IMR-90 (cell line): ENCODE data around the gene SCP2D1. TPM values are rescaled to one million over a fixed set of nuclear protein-coding genes. Genes with fewer than 3 reads are reported as not detected.

Source experiments
- ATAC-seq: fragments of 200-7000 bp; cut with Tn5 transposase; 2 replicates; pipeline ENCODE4 v1.9.1; 2020; ENCODE audit warnings: low read depth, mild to moderate bottlenecking, moderate library complexity
- BruUV-seq: library from RNA; stranded (reverse); fragments of 400-500 nt; replicated peaks from 2 replicates; lab custom pipeline; 2021; lab: Mats Ljungman, UMichigan
- CTCF ChIA-PET: fragments of 300-600 bp; formaldehyde crosslinking; extraction: SDS; loops from one replicate; lab custom pipeline; 2021; ENCODE audit warnings: antibody characterized with exemption; lab: Yijun Ruan, JAX
- POLR2A ChIA-PET: fragments of 300-600 bp; sonication (Branson Sonifier 250); formaldehyde crosslinking; loops from one replicate; lab custom pipeline; 2022; ENCODE audit warnings: antibody characterized with exemption; ENCODE audit not compliant: unreplicated experiment; lab: Charles Lee
- DNase-seq: peaks from one replicate; pipeline ENCODE4 v3.0.0; 2013
- H2AFZ ChIP-seq: replicated peaks from 2 replicates; pipeline ENCODE3; 2013; ENCODE audit warnings: low read length, mild to moderate bottlenecking; ENCODE audit not compliant: poor library complexity
- H2AK5ac ChIP-seq: 2 replicates; pipeline ENCODE4 v1.6.1; 2013; ENCODE audit warnings: low read depth, low read length, inconsistent platforms
- H2AK9ac ChIP-seq: replicated peaks from 2 replicates; pipeline ENCODE3; 2013; ENCODE audit warnings: mild to moderate bottlenecking, low read depth, low read length, moderate library complexity; ENCODE audit not compliant: poor library complexity
- H2BK120ac ChIP-seq: 2 replicates; pipeline ENCODE4 v1.6.1; 2013; ENCODE audit warnings: low read depth, low read length, inconsistent platforms
- H2BK15ac ChIP-seq: 3 replicates; pipeline ENCODE4 v1.6.1; 2013; ENCODE audit warnings: low read depth, low read length, inconsistent platforms
- H2BK20ac ChIP-seq: 2 replicates; pipeline ENCODE4 v1.6.1; 2013; ENCODE audit warnings: low read depth, mild to moderate bottlenecking, inconsistent platforms, low read length, moderate library complexity
- H2BK5ac ChIP-seq: 2 replicates; pipeline ENCODE4 v1.6.1; 2013; ENCODE audit warnings: mild to moderate bottlenecking, low read depth, low read length, inconsistent platforms; ENCODE audit not compliant: poor library complexity, severe bottlenecking
- H3K14ac ChIP-seq: replicated peaks from 2 replicates; pipeline ENCODE4 v1.6.1; 2013; ENCODE audit warnings: low read depth, low read length, inconsistent platforms
- H3K18ac ChIP-seq: 2 replicates; pipeline ENCODE4 v1.6.1; 2013; ENCODE audit warnings: low read depth, low read length, control low read depth
- H3K23ac ChIP-seq: 2 replicates; pipeline ENCODE4 v1.6.1; 2013; ENCODE audit warnings: low read depth, low read length, inconsistent platforms
- H3K27ac ChIP-seq: 2 replicates; pipeline ENCODE4 v1.5.1; 2013; ENCODE audit warnings: mild to moderate bottlenecking, control low read depth, low read length; ENCODE audit not compliant: insufficient read depth
- H3K27me3 ChIP-seq: 2 replicates; pipeline ENCODE4 v1.6.1; 2013; ENCODE audit warnings: low read length; ENCODE audit not compliant: control insufficient read depth, insufficient read depth
- H3K36me3 ChIP-seq: 2 replicates; pipeline ENCODE4 v1.6.1; 2013; ENCODE audit warnings: low read length, mixed read lengths; ENCODE audit not compliant: control insufficient read depth, insufficient read depth
- H3K4ac ChIP-seq: 2 replicates; pipeline ENCODE4 v1.6.1; 2013; ENCODE audit warnings: low read depth, low read length, inconsistent platforms
- H3K4me1 ChIP-seq: 2 replicates; pipeline ENCODE4 v1.6.1; 2013; ENCODE audit warnings: low read length, mixed read lengths; ENCODE audit not compliant: control insufficient read depth, insufficient read depth
- H3K4me2 ChIP-seq: 2 replicates; pipeline ENCODE4 v1.6.1; 2013; ENCODE audit warnings: low read depth, mild to moderate bottlenecking, control low read depth, low read length, moderate library complexity
- H3K4me3 ChIP-seq: 2 replicates; pipeline ENCODE4 v1.5.1; 2013; ENCODE audit warnings: low read depth, mild to moderate bottlenecking, control low read depth, low read length, moderate library complexity; ENCODE audit not compliant: insufficient read depth
- H3K56ac ChIP-seq: 2 replicates; pipeline ENCODE4 v1.6.1; 2013; ENCODE audit warnings: low read length, inconsistent platforms; ENCODE audit not compliant: insufficient read depth; ENCODE audit errors: extremely low read depth
- H3K79me1 ChIP-seq, 2 experiments: 2 replicates each; pipeline ENCODE4 v1.6.1; 2013; ENCODE audit warnings: low read length in 2 of 2, inconsistent platforms in 1 of 2, low read depth in 1 of 2
- H3K9ac ChIP-seq: 2 replicates; pipeline ENCODE4 v1.6.1; 2013; ENCODE audit warnings: low read depth, low read length, control low read depth
- H3K9me1 ChIP-seq: 2 replicates; pipeline ENCODE4 v1.6.1; 2013; ENCODE audit warnings: low read length, inconsistent platforms; ENCODE audit not compliant: insufficient read depth
- H3K9me3 ChIP-seq: 2 replicates; pipeline ENCODE4 v1.6.1; 2013; ENCODE audit warnings: low read length; ENCODE audit not compliant: control insufficient read depth, insufficient read depth
- H4K20me1 ChIP-seq: 2 replicates; pipeline ENCODE4 v1.6.1; 2013; ENCODE audit warnings: low read length, inconsistent platforms; ENCODE audit not compliant: insufficient read depth
- H4K5ac ChIP-seq: 2 replicates; pipeline ENCODE4 v1.6.1; 2013; ENCODE audit warnings: mild to moderate bottlenecking, low read depth, low read length, control low read depth
- H4K8ac ChIP-seq, 2 experiments: 2 replicates each; pipeline ENCODE4 v1.6.1; 2013; ENCODE audit warnings: low read depth in 2 of 2, low read length in 2 of 2, control low read depth in 1 of 2, inconsistent platforms in 1 of 2
- H4K91ac ChIP-seq: 2 replicates; pipeline ENCODE4 v1.6.1; 2013; ENCODE audit warnings: low read depth, low read length, inconsistent platforms; ENCODE audit not compliant: insufficient read depth
- CHD1 ChIP-seq: IDR thresholded peaks from 2 replicates; pipeline ENCODE4 v1.6.1; 2012; ENCODE audit warnings: low read depth, low read length, improper control_type of control experiment
- FOS ChIP-seq: fragments of 150-350 bp; IDR thresholded peaks from 2 replicates; pipeline ENCODE4 v1.6.1; 2016; ENCODE audit warnings: low read depth, low read length
- RCOR1 ChIP-seq: IDR thresholded peaks from 2 replicates; pipeline ENCODE4 v1.6.1; 2012; ENCODE audit warnings: mild to moderate bottlenecking, low read length, improper control_type of control experiment; ENCODE audit not compliant: insufficient replicate concordance
- WGBS, 2 experiments: methylation state at CpG; one replicate each; pipeline versions ENCODE4 v1.1.5 to v1.1.7; 2013; ENCODE audit warnings: missing lambda C conversion rate in 2 of 2; ENCODE audit not compliant: insufficient read length in 1 of 2; ENCODE audit errors: extremely low coverage in 2 of 2; 5-methylcytosine and 5-hydroxymethylcytosine counted together
- dilution Hi-C: fragments of 300-500 bp; cut with HindIII; formaldehyde crosslinking; loops from one replicate; pipeline ENCODE4 v1.14.3; 2018; ENCODE audit warnings: low sequenced_read_pairs; ENCODE audit not compliant: unreplicated experiment
- in situ Hi-C: fragments of 300-500 bp; cut with MboI; formaldehyde crosslinking; loops from 3 replicates; pipeline ENCODE4 v1.14.3; 2019; ENCODE audit warnings: low sequenced_read_pairs, inconsistent platforms, mixed read lengths
- intact Hi-C: fragments of 100-400 bp; cut with micrococcal nuclease; formaldehyde crosslinking; loops from 2 replicates; pipeline ENCODE4 v1.10.0; 2022
- polyA plus RNA-seq, 3 experiments: library from polyadenylated mRNA; depleted of rRNA; stranded (reverse); fragments of >200 nt; gene quantifications; 2 replicates each; pipeline ENCODE4 v1.2.3, GENCODE V29; 2012; ENCODE audit warnings: low replicate concordance in 1 of 3
- total RNA-seq: library from RNA; depleted of rRNA; stranded (reverse); fragments of >200 nt; gene quantifications from 2 replicates; pipeline ENCODE4 v1.2.3, GENCODE V29; 2012
- TF ChIP-seq, protein P1 (sequence below): fragments of 150-350 bp; IDR thresholded peaks from 2 replicates; pipeline ENCODE4 v1.6.1; 2017; ENCODE audit warnings: mild to moderate bottlenecking, antibody characterized with exemption, low read length, low read depth

Gene SCP2D1
- total and polyA plus RNA-seq, 2 of the 4 experiments (the other 2 are of a cell fraction) = not detected

DNA sequence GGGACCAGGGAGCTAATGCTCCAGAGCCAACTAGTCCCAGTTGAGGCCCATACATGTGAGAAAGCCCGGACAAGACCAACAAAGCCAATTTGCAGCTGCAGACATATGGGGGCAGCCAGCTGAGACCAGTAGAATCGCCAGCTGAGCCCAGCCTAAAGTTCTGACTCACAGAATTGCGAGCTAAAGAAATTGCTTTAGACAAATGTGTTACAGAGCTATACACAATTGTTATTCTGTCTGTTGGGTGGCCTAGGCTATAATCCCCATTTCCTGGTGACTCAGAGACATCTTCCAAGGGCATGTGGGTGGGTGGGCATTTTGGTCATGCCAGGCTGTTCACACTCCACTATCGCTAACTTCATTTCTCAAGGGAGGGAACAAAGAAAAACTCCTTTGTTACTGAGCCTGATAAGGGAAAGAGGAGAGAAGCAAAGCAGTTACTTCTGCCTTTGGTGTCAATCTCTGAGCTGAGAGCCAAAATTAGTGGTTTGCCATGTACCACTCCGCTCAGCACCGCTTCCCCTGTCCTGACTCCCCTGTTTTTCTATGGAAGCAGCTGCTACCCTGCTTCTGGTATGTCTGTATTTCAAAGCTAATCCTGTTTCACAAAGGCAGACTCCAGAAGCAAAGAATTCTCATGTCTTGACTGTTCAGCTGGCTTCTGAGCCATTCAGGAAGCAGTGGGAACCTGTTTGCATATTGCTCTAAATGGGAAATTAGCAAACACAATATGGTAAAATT is 26.1 kb downstream of the SCP2D1 start:
- DNase-seq (no peak), ATAC-seq (no peak)
- Histone ChIP-seq H3K9me1 (no peaks in the 10 kb centered on the region), H3K79me1 (no peaks in the 10 kb centered on the region), H2AK5ac (no peak overlapping the region), H3K4ac (no peak overlapping the region), H3K56ac (no peak overlapping the region), H3K14ac (no peak overlapping the region), H3K27ac (no peak overlapping the region), H4K8ac (no peak overlapping the region), H2BK5ac (no peak overlapping the region), H3K4me1 (no peaks in the 10 kb centered on the region), H3K18ac (no peak overlapping the region), H2BK15ac (no peak overlapping the region), H3K36me3 (no peaks in the 10 kb centered on the region), H4K20me1 (no peaks in the 10 kb centered on the region), H2AK9ac (no peak overlapping the region), H4K5ac (no peak overlapping the region), H2BK20ac (no peak overlapping the region), H2AFZ (no peak overlapping the region), H4K91ac (no peak overlapping the region), H3K4me3 (no peak overlapping the region), H3K9me3 (no peaks in the 10 kb centered on the region), H2BK120ac (no peak overlapping the region), H3K23ac (no peak overlapping the region), H3K4me2 (no peak overlapping the region), H3K9ac (no peak overlapping the region), H3K27me3 (no peaks in the 10 kb centered on the region)
- intact Hi-C loops = no loop called here
- TF ChIP-seq RCOR1 (no peak), CHD1 (no peak), FOS (no peak)
- TF ChIP-seq, protein P1, sequence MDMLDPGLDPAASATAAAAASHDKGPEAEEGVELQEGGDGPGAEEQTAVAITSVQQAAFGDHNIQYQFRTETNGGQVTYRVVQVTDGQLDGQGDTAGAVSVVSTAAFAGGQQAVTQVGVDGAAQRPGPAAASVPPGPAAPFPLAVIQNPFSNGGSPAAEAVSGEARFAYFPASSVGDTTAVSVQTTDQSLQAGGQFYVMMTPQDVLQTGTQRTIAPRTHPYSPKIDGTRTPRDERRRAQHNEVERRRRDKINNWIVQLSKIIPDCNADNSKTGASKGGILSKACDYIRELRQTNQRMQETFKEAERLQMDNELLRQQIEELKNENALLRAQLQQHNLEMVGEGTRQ = no peak
- POLR2A ChIA-PET = no interaction called here
- 42% methylated on average over 3 of the region's 6 CpGs; no CpG with 5 or more reads in 1 of the 2 experiments for WGBS, 2 experiments
- in situ Hi-C loops = no loop called here
- CTCF ChIA-PET = interaction anchor here (0.6 kb wide), 1 partner anchor 31 kb away, joined by 3 read pairs; no protein-coding TSS in a partner anchor
- BruUV-seq = no TSS peak
- dilution Hi-C loops = no loop called here
